Ovary (tissue), 3 donors: ENCODE results near the gene VWA1.

Experiments
- CTCF ChIP-seq, 3 donors: fragments of 450-650 bp in 2 of 3; fragments of 200-600 bp in 1 of 3; IDR thresholded peaks; one replicate each; pipeline versions ENCODE4 v1.5.1 to v1.8.0; 2016 to 2022; ENCODE audit warnings: antibody characterized with exemption in 3 of 3, mild to moderate bottlenecking in 1 of 3
- POLR2A ChIP-seq: fragments of 450-650 bp; IDR thresholded peaks from one replicate; pipeline ENCODE4 v1.6.1; 2017; ENCODE audit warnings: antibody characterized with exemption, mild to moderate bottlenecking, moderate library complexity
- donor health status: DM: no; HTN: no; CAD: no.

DNA sequence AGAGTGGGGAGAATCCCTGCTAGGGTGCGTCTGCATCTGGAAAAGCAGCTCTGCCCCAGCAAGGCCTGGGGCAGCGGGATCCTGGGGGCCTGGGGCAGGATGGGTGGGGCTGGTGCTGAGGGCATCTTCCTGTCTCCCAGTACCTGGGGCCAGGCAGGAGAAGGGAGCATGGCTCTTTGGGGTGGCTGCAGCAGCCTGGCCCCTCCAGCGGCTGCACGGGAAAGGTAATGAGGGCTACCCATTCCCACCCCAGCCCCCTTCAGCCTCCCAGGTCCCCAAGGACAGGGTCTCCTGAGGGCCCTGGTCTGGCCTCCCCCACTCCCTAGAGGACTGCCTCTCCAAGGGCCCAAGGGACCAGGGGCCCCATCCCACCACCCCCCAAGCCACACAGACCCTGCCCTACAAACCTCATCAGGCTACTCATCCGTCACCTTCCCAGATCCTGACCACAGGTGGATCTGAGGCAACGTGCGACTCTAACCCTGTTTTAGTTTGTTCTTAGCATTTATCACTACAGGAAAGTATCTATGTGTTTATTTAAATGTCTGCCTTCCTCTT is 13.5 kb upstream of the VWA1 start:
- TF ChIP-seq POLR2A: no peak
- TF ChIP-seq CTCF (IDR thresholded peaks at IDR 0.05): no peak
